Central memory CD8-positive, alpha-beta T cell (primary cell): ENCODE measurements around the gene GTF3C4.

Experiments
- ATAC-seq: fragments of 150-1000 bp; cut with Tn5 transposase; replicated peaks from 2 replicates; pipeline ENCODE4 v1.10.0; 2022; ENCODE audit warnings: mild to moderate bottlenecking, moderate FRiP score, moderate number of reproducible peaks; ENCODE audit not compliant: poor library complexity, severe bottlenecking; ENCODE audit errors: extremely low read depth
- DNase-seq, 2 donors: peaks; one replicate each; pipeline ENCODE4 v3.0.0; 2021; ENCODE audit warnings: low spot score in 2 of 2
- H3K27ac Mint-ChIP-seq: one replicate; pipeline ENCODE4 v1.8.0; 2022; ENCODE audit warnings: low read depth, mild to moderate bottlenecking, moderate library complexity, mixed read lengths
- H3K27me3 Mint-ChIP-seq: one replicate; pipeline ENCODE4 v1.8.0; 2022; ENCODE audit warnings: mixed read lengths
- H3K36me3 Mint-ChIP-seq: one replicate; pipeline ENCODE4 v1.8.0; 2022; ENCODE audit warnings: mild to moderate bottlenecking, moderate library complexity, mixed read lengths; ENCODE audit not compliant: insufficient read depth
- H3K4me1 Mint-ChIP-seq: one replicate; pipeline ENCODE4 v1.8.0; 2022; ENCODE audit warnings: mixed read lengths
- H3K4me3 Mint-ChIP-seq: one replicate; pipeline ENCODE4 v1.8.0; 2022; ENCODE audit warnings: mild to moderate bottlenecking, moderate library complexity, mixed read lengths
- H3K9me3 Mint-ChIP-seq: one replicate; pipeline ENCODE4 v1.8.0; 2022; ENCODE audit warnings: mixed read lengths

Gene GTF3C4

DNA sequence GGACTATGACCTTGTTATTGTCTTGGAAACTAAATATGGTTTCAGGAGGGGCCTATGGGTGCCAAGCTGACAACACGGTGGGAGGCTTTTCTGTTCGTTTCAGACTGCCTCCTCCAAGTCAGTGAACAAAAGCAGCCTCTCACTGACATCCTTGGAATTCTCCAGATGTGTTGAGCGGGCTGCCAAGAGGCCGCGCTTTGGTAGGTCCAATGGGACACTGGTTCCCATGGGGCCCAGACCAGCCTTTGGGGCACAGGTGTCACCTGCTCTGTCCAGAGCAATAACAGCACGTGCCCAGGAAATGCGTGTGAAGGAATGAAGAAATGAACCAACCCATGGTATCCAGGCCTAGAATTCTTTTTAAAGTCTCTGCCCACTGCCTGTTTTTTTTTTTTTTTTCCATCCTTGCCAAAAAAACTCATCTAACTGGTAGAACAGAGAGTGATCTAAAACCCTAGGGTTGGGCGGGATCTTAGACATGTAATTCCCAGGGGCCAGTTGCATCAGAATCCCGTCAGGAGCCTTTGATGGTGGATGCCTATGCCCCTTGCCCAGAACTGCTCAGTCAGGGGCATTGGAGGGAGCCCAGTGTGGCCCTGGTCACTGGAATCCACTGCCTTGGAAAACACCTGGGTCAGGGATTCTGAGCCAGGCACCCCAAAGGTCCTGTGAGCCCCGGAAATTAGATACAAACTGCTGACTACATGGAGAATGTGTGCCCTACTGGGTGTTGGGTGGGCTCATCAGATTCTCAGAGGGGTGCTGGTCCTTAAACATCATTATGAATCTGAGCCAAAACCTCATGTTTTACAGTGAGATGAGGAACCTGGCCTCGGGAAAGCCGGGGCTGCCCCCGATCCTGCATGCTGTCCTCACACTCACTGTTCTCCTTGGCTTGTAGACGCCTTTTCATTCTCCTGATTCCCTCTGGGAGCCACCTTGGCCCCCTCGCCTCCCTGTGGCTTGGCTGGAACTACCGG, 60.1 kb downstream of the GTF3C4 start:
- Mint-ChIP-seq H3K9me3 (no peaks in the 10 kb centered on the region), H3K36me3 (no peaks in the 10 kb centered on the region), H3K27me3 (peaks cover 80% of the 10 kb centered on the region), H3K27ac (no peak overlapping the region), H3K4me3 (no peak overlapping the region), H3K4me1 (no peaks in the 10 kb centered on the region)
- DNase-seq (no peak), ATAC-seq (no peak)

- Mint-ChIP-seq H3K27ac (no peak overlapping the region), H3K9me3 (no peaks in the 10 kb centered on the region), H3K4me1 (no peaks in the 10 kb centered on the region), H3K27me3 (peaks cover 74% of the 10 kb centered on the region), H3K36me3 (peaks cover 2% of the 10 kb centered on the region), H3K4me3 (no peak overlapping the region)
- ATAC-seq, result no peak
- no peak for DNase-seq
These were observed 61.0 kb downstream of the GTF3C4 start for GRCh38 chr9:132731230-132731629.

DNA sequence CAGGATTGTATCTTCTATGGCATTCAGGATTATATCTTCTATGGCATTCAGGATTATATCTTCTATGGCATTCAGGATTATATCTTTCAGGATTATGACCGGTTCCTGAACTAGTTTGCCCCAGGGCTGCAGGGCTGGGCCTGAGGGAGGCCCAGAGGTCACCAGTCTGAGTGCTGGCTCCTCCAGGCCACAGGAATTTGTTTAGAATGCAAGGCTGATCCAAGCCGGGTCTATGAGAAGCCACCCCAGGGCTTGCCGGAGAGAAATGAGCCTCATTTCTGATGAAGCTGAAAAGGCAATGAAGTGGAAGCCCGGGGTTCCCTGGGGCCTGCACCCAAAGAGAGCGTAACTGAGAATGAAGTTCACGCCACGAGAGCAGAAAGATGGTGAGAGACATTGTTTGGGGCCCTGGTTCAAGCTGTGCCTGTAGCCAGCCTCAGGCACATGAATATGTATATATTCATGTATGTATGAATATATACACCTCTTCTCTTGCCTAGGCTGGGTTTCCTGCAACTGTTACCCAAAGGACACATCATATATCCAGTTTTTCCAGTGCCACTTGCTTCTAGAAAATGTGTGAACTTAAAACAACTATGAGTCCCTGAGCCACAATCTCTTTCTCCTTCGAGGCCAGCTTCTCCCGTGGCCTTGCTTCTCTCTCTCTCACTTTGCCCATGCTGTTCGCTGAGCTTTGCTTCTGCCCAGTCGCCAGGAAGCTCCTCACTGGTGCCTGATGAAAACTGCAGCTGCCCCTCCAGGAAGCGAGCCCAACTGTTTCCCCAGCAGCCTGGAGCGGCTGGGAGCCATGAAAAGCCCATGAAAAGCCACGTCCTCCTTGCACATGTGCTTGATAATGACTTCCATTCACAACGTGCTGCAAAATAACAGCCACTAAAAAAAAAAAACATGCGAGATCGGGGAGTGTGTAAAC, 62.3 kb downstream of the GTF3C4 start:
- Mint-ChIP-seq H3K4me3 (no peak overlapping the region), H3K27me3 (peaks cover 68% of the 10 kb centered on the region), H3K9me3 (no peaks in the 10 kb centered on the region), H3K27ac (no peak overlapping the region), H3K36me3 (peaks cover 3% of the 10 kb centered on the region), H3K4me1 (no peaks in the 10 kb centered on the region)
- DNase-seq (no peak), ATAC-seq (no peak)

DNA sequence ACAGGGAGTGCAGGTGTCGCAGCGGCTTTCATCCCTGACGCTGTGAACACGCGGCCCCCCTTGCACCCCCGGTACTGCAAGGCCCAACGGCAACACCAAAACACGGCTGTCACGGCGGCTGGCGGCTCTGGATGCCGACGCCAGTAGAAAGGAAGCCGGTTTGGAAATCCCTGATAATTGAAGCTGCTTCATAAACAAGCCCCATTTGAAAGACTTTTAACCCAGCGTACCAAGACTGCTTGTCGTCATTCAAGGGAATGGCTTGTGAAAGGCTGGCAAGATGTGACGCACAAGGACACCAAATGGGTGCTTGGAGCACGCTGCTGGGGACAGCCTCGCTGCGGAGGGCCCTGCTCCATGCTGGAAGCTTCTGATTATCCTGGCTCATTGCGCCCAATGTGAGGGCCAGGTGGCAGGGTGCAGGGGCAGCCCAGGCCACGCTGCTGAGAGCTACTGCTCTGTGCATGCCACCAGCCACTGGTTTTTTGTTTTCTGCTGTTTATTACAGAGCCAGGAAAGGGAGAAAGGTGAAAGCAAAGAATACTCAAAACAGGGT, 63.1 kb downstream of the GTF3C4 start:
- no peak for ATAC-seq
- Mint-ChIP-seq H3K27me3 (peaks cover 61% of the 10 kb centered on the region), H3K36me3 (peaks cover 3% of the 10 kb centered on the region), H3K4me3 (no peak overlapping the region), H3K9me3 (no peaks in the 10 kb centered on the region), H3K27ac (no peak overlapping the region), H3K4me1 (no peaks in the 10 kb centered on the region)
- no peak for DNase-seq

DNA sequence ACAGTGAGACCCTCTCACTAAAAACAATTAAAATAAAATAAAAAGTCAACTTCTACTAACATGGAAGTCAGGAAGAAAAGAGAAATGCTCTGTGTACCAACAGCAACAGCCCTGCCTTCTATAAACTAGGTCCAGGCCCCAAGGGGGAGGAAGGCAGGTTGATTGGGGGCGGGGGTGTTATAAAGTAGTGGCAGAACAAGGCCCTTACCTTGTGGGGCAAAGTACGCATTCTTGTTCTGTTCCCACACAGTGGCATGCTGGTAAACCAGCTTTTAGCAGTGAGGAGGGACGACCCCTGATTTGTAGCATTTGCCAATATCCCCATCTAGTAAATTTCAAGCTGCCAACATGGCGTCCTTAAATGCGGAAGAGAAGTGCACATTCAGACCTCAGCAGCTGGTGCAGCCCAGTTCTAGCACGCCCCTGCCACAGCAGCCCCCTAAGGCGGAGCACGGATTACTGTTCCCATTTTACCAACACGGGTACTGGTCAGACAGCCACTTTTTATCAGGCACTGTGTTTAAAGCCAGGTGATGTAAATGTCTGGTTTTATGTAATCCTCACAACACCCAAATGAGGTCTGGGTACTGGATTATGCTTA, 69.5 kb downstream of the GTF3C4 start:
- peaks cover 4% of the 10 kb centered on the region for H3K36me3 Mint-ChIP-seq
- H3K27me3 Mint-ChIP-seq, result peaks cover 51% of the 10 kb centered on the region
- DNase-seq, result no peak
- H3K4me1 Mint-ChIP-seq, result no peaks in the 10 kb centered on the region
- no peak for ATAC-seq
- H3K9me3 Mint-ChIP-seq, result no peaks in the 10 kb centered on the region
- no peak overlapping the region for H3K4me3 Mint-ChIP-seq
- H3K27ac Mint-ChIP-seq, result no peak overlapping the region

DNA sequence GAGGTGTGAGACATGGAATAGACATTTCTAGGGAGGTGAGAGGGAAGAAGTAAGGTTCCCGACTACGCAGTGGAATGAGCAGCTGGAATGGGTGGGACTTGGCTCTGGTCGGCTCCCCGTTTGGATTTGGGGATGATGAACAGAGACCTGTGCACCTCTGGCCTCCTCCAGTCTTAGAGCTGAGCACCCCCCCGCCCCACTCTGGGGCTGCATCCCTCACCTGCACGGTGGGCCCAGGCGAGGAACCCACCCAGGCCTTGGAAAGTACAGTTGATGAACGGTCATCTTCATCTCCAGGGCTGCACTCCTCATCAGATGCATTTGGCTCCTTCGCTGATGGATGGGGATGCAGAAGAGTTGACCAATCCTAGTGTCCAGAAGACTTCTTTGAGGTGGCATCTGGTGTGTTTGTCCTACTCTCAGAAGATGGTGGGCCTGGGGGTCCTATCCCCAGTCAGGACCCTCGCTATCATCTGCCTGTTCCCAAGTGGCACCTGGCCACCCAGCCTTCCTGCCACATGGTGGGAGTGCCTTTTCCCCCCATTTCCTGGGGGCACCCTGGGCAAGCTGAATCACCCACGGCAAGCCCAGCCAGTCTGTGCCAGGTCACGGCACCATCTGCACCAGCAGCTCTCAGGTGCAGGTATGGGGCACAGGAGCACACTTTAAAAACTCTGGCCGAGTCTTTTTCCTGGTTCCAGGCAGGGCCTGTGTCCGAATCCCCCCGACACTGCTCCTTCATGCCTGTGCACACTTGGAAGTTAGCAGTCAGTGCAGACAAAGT, 70.5 kb downstream of the GTF3C4 start:
- ATAC-seq, result no peak
- Mint-ChIP-seq H3K27ac (no peak overlapping the region), H3K4me1 (no peaks in the 10 kb centered on the region), H3K9me3 (no peaks in the 10 kb centered on the region), H3K4me3 (no peak overlapping the region), H3K36me3 (peaks cover 4% of the 10 kb centered on the region), H3K27me3 (peaks cover 52% of the 10 kb centered on the region)
- DNase-seq, result no peak

DNA sequence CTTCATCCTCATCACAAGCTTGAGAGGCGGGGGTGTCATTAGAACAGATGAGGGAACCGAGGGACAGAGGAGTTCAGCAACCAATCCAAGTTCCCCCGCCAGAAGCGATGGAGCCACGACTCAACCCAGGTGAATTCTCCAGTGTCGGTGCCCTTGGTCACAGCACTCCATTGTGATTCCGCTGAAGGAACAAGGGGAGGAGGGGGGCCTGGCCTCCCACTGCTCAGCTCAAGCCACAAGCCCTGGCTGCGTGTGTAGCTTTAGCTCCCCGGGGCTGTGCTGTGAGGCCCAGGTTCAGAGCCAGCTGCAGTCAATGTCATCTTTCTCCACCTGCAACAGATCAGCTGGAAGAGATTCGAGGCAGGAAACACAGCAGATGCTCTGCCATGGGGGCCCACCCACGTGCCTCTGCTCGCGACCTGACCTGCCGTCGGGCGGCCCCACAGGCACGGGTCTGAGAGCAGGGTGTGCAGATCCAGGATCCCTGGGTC, 72.6 kb downstream of the GTF3C4 start:
- Mint-ChIP-seq H3K4me3 (no peak overlapping the region), H3K27ac (no peak overlapping the region), H3K36me3 (peaks cover 3% of the 10 kb centered on the region)

GRCh38 chr9:132743931-132744479, 73.7 kb downstream of the GTF3C4 start:
- ATAC-seq (no peak), DNase-seq (no peak)
- Mint-ChIP-seq H3K36me3 (peaks cover 3% of the 10 kb centered on the region), H3K27me3 (peaks cover 62% of the 10 kb centered on the region), H3K4me1 (no peaks in the 10 kb centered on the region), H3K27ac (no peak overlapping the region), H3K4me3 (no peak overlapping the region), H3K9me3 (no peaks in the 10 kb centered on the region)

More for the DNA sequence above, 72.6 kb downstream of the GTF3C4 start:
- ATAC-seq (no peak), DNase-seq (no peak)
- Mint-ChIP-seq H3K27me3 (peaks cover 61% of the 10 kb centered on the region), H3K9me3 (no peaks in the 10 kb centered on the region), H3K4me1 (no peaks in the 10 kb centered on the region)
